ENCODE results near the gene PIP5K1A.

Gene PIP5K1A

DNA sequence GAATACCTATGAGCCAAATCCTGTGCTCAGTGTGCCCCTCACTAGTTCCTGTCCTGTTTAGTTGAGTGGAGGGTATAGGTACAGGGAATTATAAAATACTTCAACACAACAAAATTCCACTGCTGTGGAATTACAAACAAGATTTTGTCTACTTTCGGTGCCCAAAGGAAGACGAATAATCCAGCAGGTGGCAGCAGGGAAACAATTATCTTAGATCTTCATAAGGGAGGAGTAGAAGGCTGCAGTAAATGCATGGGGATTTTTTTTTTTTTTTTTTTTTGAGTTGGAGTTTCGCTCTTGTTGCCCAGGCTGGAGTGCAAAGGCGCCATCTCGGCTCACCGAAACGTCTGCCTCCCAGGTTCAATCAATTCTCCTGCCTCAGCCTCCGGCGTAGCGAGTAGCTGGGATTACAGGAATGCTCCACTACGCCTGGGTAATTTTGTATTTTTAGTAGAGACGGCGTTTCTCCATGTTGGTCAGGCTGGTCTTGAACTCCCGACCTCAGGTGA lies 2.0 kb upstream of the PIP5K1A start (continued):
- TF ChIP-seq ZNF211 (tag by site-specific recombination; IDR thresholded peaks at IDR 0.05; ENCODE audit: low read depth) = no peak
- no peak for TF ChIP-seq ZNF76 (tag by site-specific recombination; IDR thresholded peaks at IDR 0.05; ENCODE audit: borderline replicate concordance, low read depth)
- no peak for TF ChIP-seq ZNF664 (tag by site-specific recombination; IDR thresholded peaks at IDR 0.05)
- peak; percentile 57; the same call in 1 of the 2 replicates for TF ChIP-seq ZNF2 (tag by site-specific recombination; IDR thresholded peaks at IDR 0.05)
- no peak for TF ChIP-seq ZNF350 (tag by site-specific recombination; IDR thresholded peaks at IDR 0.05)
- no peak for TF ChIP-seq SP2 (tag by site-specific recombination; IDR thresholded peaks at IDR 0.05)
- 0 out of 2 replicates have a peak, but pooled peaks have one; percentile 3 for TF ChIP-seq ZNF518A (tag by site-specific recombination; conservative IDR thresholded peaks at IDR 0.05; ENCODE audit: low read depth)

GRCh38 chr1:151197863-151198253 lies 494 bp upstream of the PIP5K1A start:
- ChIA-PET POLR2A (interaction anchor here (1.2 to 2.2 kb wide), 2 partner anchors 57 to 84 kb away, joined by 4 to 9 read pairs; partner anchors contain the start of genes PSMD4 and ZNF687), CTCF (interaction anchor here (3.8 kb wide), 1 partner anchor 143 kb away, joined by 24 read pairs; no protein-coding TSS in a partner anchor)
- Histone ChIP-seq H3K9me3 (ENCODE audit: control insufficient read depth, insufficient read depth, low read depth, low read length) (no peaks in the 10 kb centered on the region), H3K4me1 (ENCODE audit: control insufficient read depth, insufficient read depth, low read length) (peaks cover 7% of the 10 kb centered on the region), H3K36me3 (ENCODE audit: control insufficient read depth in 2 of 2, insufficient read depth in 1 of 2, low read length in 2 of 2) (peaks cover 8 to 13% of the 10 kb centered on the region in 2 experiments; a peak in 2 of 3 replicates), H3K27ac (ENCODE audit: extremely low read depth, low read depth, low read length) (peak overlapping the region; percentile 28), H3K4me3 (ENCODE audit: low read depth, low read length) (peak overlapping the region; percentile 94)
- TF ChIP-seq GLIS1 (tag by site-specific recombination; IDR thresholded peaks at IDR 0.05) = peak; percentile 28; the same call in 1 of the 2 replicates
- TF ChIP-seq TSHZ1 (tag by site-specific recombination; IDR thresholded peaks at IDR 0.05; ENCODE audit: borderline replicate concordance) = 0 out of 2 replicates have a peak, but pooled peaks have one; percentile 13
- peak; percentile 44 for TF ChIP-seq ZNF629 (tag by site-specific recombination; IDR thresholded peaks at IDR 0.05)
- TF ChIP-seq ZNF114 (tag by site-specific recombination; IDR thresholded peaks at IDR 0.05) = no peak
- no peak for TF ChIP-seq SALL2 (tag by site-specific recombination; IDR thresholded peaks at IDR 0.05; ENCODE audit: borderline replicate concordance)
- TF ChIP-seq KLF10 (tag by site-specific recombination; IDR thresholded peaks at IDR 0.05) = peak; percentile 15; the same call in 1 of the 2 replicates
- TF ChIP-seq, protein P1, sequence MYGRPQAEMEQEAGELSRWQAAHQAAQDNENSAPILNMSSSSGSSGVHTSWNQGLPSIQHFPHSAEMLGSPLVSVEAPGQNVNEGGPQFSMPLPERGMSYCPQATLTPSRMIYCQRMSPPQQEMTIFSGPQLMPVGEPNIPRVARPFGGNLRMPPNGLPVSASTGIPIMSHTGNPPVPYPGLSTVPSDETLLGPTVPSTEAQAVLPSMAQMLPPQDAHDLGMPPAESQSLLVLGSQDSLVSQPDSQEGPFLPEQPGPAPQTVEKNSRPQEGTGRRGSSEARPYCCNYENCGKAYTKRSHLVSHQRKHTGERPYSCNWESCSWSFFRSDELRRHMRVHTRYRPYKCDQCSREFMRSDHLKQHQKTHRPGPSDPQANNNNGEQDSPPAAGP (tag by site-specific recombination; IDR thresholded peaks at IDR 0.05) = 0 out of 2 replicates have a peak, but pooled peaks have one; percentile 35
- peak; percentile 25; the same call in 1 of the 2 replicates for TF ChIP-seq ZNF501 (tag by site-specific recombination; IDR thresholded peaks at IDR 0.05)
- TF ChIP-seq ZNF670 (tag by site-specific recombination; IDR thresholded peaks at IDR 0.05; ENCODE audit: low read depth) = no peak
- TF ChIP-seq, protein P2, sequence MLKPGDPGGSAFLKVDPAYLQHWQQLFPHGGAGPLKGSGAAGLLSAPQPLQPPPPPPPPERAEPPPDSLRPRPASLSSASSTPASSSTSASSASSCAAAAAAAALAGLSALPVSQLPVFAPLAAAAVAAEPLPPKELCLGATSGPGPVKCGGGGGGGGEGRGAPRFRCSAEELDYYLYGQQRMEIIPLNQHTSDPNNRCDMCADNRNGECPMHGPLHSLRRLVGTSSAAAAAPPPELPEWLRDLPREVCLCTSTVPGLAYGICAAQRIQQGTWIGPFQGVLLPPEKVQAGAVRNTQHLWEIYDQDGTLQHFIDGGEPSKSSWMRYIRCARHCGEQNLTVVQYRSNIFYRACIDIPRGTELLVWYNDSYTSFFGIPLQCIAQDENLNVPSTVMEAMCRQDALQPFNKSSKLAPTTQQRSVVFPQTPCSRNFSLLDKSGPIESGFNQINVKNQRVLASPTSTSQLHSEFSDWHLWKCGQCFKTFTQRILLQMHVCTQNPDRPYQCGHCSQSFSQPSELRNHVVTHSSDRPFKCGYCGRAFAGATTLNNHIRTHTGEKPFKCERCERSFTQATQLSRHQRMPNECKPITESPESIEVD (tag by site-specific recombination; IDR thresholded peaks at IDR 0.05) = 0 out of 2 replicates have a peak, but pooled peaks have one; percentile 28
